ENCODE data around the gene AKR1C3. TPM values are rescaled to one million over a fixed set of nuclear protein-coding genes. Genes with fewer than 3 reads are reported as not detected.

AKR1C3 gene
- total RNA-seq, 1 donor from 2014 or later: 9.5 TPM

DNA sequence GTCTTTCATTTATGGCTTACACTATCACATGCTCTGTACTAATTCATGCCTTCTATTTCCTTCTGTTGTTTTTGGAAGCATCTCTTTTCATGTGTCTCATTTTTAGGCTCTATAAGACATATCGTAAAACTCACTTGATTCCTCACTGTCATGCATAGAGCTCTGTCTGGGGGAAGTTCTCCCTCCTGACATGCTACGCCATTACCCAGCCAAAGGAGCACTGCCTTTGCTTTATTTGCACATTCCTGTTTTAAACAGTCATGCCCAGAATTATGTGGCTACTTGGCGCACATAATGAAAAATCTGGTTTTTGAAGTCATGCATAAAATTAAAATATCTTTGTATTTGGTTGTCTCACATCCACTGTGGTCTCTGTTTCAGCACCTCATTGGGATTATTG, 17.6 kb upstream of the AKR1C3 start:
- no peak for DNase-seq (ENCODE audit: extremely low spot score, unreplicated experiment)
- Mint-ChIP-seq H3K4me1 (ENCODE audit: unreplicated experiment) (peaks cover 10% of the 10 kb centered on the region), H3K4me3 (no peak overlapping the region), H3K27ac (no peak overlapping the region), H3K36me3 (no peaks in the 10 kb centered on the region), H3K9me3 (no peaks in the 10 kb centered on the region), H3K27me3 (no peaks in the 10 kb centered on the region)
- TF ChIP-seq, protein P1, sequence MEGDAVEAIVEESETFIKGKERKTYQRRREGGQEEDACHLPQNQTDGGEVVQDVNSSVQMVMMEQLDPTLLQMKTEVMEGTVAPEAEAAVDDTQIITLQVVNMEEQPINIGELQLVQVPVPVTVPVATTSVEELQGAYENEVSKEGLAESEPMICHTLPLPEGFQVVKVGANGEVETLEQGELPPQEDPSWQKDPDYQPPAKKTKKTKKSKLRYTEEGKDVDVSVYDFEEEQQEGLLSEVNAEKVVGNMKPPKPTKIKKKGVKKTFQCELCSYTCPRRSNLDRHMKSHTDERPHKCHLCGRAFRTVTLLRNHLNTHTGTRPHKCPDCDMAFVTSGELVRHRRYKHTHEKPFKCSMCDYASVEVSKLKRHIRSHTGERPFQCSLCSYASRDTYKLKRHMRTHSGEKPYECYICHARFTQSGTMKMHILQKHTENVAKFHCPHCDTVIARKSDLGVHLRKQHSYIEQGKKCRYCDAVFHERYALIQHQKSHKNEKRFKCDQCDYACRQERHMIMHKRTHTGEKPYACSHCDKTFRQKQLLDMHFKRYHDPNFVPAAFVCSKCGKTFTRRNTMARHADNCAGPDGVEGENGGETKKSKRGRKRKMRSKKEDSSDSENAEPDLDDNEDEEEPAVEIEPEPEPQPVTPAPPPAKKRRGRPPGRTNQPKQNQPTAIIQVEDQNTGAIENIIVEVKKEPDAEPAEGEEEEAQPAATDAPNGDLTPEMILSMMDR (conservative IDR thresholded peaks at IDR 0.05): no peak

DNA sequence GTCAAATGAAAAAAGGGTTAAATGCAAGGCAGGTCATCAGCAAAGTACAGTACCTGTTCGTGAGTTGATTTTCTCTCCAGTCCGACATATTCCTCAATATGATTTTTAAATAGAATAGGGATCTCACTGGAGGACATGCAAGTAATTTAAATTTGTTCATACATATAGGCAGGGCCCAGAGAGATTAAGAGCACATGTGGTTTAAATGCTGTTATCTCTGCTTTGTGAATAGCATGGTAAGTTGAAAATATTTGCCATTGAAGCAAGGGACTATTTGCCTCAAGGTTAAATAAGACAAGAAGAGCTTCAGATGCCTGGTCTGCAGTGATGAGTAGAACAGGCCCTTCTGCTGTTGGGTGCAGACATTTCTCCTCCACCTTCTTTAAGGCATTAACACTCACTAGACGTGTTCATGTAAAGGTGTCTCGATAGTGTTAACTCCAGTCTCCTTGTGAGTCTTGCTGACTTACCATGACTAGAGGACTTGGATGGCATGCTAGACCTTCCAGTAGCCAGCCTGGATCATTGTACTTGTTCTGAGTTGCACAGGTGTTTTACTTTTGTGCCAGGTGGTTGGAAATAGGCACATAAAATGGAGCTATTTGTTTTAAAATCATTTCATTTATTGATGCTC, 15.6 kb upstream of the AKR1C3 start:
- H3K4me3 Mint-ChIP-seq: no peak overlapping the region
- H3K4me1 Mint-ChIP-seq (ENCODE audit: unreplicated experiment): no peaks in the 10 kb centered on the region
- no peak overlapping the region for H3K27ac Mint-ChIP-seq
- H3K9me3 Mint-ChIP-seq: no peaks in the 10 kb centered on the region
- no peak for DNase-seq (ENCODE audit: extremely low spot score, unreplicated experiment)
- no peaks in the 10 kb centered on the region for H3K27me3 Mint-ChIP-seq
- no peaks in the 10 kb centered on the region for H3K36me3 Mint-ChIP-seq
- TF ChIP-seq, protein P1 (conservative IDR thresholded peaks at IDR 0.05): no peak

DNA sequence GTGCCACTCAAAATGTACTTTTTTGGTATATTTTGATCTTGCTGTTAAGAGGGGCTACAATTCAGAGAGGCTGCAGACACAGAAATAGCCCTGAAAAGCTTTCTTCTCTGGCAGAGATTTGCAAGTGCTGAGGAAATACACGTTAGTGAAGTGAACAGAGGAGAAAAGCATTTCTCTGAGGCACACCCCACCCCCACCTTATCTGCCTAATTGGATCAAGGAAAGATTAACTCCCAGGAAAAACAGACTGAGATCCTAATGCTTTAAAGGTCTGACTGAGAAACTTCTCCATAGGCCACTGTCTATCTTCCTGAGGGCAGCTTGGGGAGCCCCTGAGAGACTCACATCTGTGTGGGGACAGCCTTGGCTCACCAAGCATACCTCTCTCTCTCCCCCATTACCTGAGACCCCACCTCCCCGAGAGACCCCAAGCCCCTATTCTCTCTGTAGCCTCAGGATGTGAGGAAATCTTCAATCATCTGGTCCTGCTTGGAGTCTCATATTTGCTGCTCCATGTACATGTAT, 14.8 kb upstream of the AKR1C3 start:
- TF ChIP-seq, protein P1 (conservative IDR thresholded peaks at IDR 0.05): no peak
- H3K4me1 Mint-ChIP-seq (ENCODE audit: unreplicated experiment): no peaks in the 10 kb centered on the region
- no peaks in the 10 kb centered on the region for H3K36me3 Mint-ChIP-seq
- no peak for DNase-seq (ENCODE audit: extremely low spot score, unreplicated experiment)
- no peak overlapping the region for H3K4me3 Mint-ChIP-seq
- no peaks in the 10 kb centered on the region for H3K27me3 Mint-ChIP-seq
- no peaks in the 10 kb centered on the region for H3K9me3 Mint-ChIP-seq
- no peak overlapping the region for H3K27ac Mint-ChIP-seq

DNA sequence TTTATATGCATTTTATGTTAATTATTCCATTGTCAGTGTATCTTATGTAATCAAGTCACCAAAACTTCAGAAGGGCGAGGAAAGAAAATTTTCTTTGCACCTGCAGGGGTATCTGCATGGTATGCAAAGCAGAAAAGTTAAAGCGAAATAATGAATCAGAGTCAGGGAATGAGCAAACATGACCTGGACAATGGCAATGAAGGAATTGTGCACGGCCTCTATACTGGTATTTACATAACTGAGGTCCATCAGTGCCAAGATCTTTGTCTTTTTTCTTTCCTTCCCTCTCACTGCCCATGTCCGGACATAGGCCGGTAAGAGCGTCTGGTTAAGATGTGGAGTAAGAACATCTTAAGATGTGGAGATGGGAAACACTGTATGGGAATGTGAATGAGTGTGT, 14.4 kb upstream of the AKR1C3 start:
- H3K27ac Mint-ChIP-seq: no peak overlapping the region
- no peak for DNase-seq (ENCODE audit: extremely low spot score, unreplicated experiment)

DNA sequence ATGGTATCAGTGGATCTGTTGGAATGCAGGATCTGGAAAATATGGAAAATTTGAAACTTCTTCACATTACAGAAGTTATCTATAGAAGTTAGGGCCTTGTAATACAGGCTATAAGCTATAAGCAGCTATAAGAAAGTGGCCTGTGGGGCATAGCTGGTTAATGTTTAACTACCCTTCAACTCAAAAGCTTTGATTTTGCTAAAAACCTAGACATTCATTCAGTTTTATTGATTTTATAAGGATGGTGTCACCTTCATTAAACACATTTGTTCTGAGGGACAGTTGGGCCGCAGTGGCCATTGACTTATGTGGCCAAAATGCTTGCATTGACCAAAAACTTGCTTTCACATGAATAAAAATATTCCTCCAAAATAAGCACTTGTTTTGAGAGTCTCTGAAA, 13.1 kb upstream of the AKR1C3 start:
- no peak for DNase-seq (ENCODE audit: extremely low spot score, unreplicated experiment)
- H3K9me3 Mint-ChIP-seq: no peaks in the 10 kb centered on the region
- H3K27ac Mint-ChIP-seq: no peak overlapping the region
- H3K4me3 Mint-ChIP-seq: no peak overlapping the region
- no peaks in the 10 kb centered on the region for H3K4me1 Mint-ChIP-seq (ENCODE audit: unreplicated experiment)
- TF ChIP-seq, protein P1 (conservative IDR thresholded peaks at IDR 0.05): no peak
- no peaks in the 10 kb centered on the region for H3K36me3 Mint-ChIP-seq
- H3K27me3 Mint-ChIP-seq: no peaks in the 10 kb centered on the region

More for the DNA sequence above, 14.4 kb upstream of the AKR1C3 start:
- Mint-ChIP-seq H3K9me3 (no peaks in the 10 kb centered on the region), H3K4me1 (ENCODE audit: unreplicated experiment) (no peaks in the 10 kb centered on the region), H3K27me3 (no peaks in the 10 kb centered on the region), H3K36me3 (no peaks in the 10 kb centered on the region), H3K4me3 (no peak overlapping the region)
- TF ChIP-seq, protein P1 (conservative IDR thresholded peaks at IDR 0.05): no peak
